ENCODE data around the gene AATF.

The AATF gene

DNA sequence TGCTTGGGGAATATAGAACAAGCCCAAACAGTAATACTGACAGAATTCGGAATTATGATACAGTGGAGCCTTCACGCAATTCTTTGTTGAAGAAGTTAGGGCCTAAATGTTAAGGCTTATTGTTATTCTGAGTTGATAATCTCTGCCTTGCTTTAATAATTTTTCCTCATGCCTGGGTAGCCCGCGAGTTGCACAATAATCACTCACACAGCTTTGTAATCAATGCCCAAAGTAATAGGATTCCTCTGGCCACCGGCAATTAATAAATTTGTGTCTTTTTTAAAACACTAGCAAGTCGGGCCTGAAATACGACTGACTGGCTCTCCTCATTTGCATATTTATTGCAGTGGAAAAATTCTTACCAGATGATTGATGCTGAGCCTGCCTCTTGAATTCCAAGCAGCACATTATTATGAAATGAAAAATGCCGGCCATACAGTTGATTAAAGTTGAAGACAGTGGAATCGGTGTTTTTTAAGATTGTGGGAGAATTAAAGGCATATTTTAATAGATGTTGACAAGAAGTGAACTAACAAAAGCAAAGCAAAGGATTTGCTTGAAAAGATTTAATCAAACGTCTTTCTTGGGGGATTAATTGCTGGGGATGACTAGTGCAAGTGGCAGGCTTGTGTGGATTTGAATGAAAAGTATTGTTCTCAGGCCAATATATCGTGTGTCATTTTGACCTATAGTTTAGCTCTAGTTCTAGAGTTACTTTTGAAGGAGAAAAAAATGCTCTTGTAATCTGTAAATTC, 30.2 kb downstream of the AATF start:
- Histone ChIP-seq H3K27me3 (ENCODE audit: control insufficient read depth, insufficient read depth, low read length) (no peaks in the 10 kb centered on the region), H3K4me3 (ENCODE audit: low read length) (no peak overlapping the region), H3K9ac (ENCODE audit: low read length) (no peak overlapping the region), H3K36me3 (ENCODE audit: control insufficient read depth, insufficient read depth, low read length) (no peaks in the 10 kb centered on the region), H3K4me1 (ENCODE audit: control insufficient read depth, insufficient read depth, low read length) (peaks cover 10% of the 10 kb centered on the region), H3K9me3 (ENCODE audit: control insufficient read depth, low read length) (no peaks in the 10 kb centered on the region)

DNA sequence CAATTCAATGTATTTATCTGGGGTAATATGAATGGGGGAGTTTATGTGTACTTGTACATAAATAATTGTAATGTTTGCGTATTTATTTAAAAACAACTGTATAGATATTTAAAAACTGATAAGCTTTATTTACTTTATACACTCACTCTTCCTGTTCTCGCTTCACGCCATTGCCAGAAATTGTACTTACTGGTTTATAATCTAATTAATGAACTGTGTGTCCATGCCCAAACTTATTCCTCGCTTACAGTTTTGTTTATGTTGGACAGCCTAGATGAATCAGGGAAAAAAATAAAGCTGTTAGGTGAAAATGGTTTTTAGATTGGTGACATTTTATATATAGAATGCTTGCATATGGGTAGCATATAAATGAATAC, 30.8 kb downstream of the AATF start:
- Histone ChIP-seq H3K9ac (ENCODE audit: low read length) (no peak overlapping the region), H3K4me3 (ENCODE audit: low read length) (no peak overlapping the region), H3K36me3 (ENCODE audit: control insufficient read depth, insufficient read depth, low read length) (no peaks in the 10 kb centered on the region), H3K4me1 (ENCODE audit: control insufficient read depth, insufficient read depth, low read length) (peaks cover 10% of the 10 kb centered on the region), H3K9me3 (ENCODE audit: control insufficient read depth, low read length) (no peaks in the 10 kb centered on the region), H3K27me3 (ENCODE audit: control insufficient read depth, insufficient read depth, low read length) (no peaks in the 10 kb centered on the region)

DNA sequence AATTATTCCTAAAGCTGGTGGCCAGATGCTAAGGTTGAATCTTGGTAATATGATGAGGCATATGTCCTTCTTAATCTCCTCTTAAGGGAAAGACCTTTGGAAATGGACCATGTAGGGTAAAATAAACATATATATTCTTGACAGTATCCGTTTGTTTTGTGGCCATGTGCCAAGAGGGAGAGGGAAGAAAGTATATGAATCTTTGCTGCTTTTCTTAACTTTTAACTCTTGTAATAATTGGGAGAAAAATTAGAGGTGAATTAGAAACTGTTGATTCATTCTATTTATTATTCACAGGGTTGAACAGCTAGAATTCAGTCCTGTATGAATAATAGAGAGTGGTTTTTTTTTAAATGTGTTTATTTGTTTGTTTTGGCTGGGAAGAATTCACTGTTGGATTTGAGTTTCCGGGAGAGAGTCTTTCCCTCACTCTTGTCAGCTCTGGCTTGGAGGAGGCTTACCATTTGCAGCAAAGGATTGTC, 31.6 kb downstream of the AATF start:
- Histone ChIP-seq H3K36me3 (ENCODE audit: control insufficient read depth, insufficient read depth, low read length) (no peaks in the 10 kb centered on the region), H3K9ac (ENCODE audit: low read length) (no peak overlapping the region), H3K4me1 (ENCODE audit: control insufficient read depth, insufficient read depth, low read length) (peaks cover 10% of the 10 kb centered on the region), H3K27me3 (ENCODE audit: control insufficient read depth, insufficient read depth, low read length) (no peaks in the 10 kb centered on the region), H3K9me3 (ENCODE audit: control insufficient read depth, low read length) (no peaks in the 10 kb centered on the region), H3K4me3 (ENCODE audit: low read length) (no peak overlapping the region)

- Histone ChIP-seq H3K27me3 (ENCODE audit: control insufficient read depth, insufficient read depth, low read length) (no peaks in the 10 kb centered on the region), H3K9me3 (ENCODE audit: control insufficient read depth, low read length) (no peaks in the 10 kb centered on the region), H3K4me3 (ENCODE audit: low read length) (no peak overlapping the region), H3K4me1 (ENCODE audit: control insufficient read depth, insufficient read depth, low read length) (peaks cover 10% of the 10 kb centered on the region), H3K36me3 (ENCODE audit: control insufficient read depth, insufficient read depth, low read length) (no peaks in the 10 kb centered on the region), H3K9ac (ENCODE audit: low read length) (no peak overlapping the region)
These were observed 34.9 kb downstream of the AATF start for GRCh38 chr17:36983618-36984017.

- Histone ChIP-seq H3K27me3 (ENCODE audit: control insufficient read depth, insufficient read depth, low read length) (no peaks in the 10 kb centered on the region), H3K4me3 (ENCODE audit: low read length) (no peak overlapping the region), H3K36me3 (ENCODE audit: control insufficient read depth, insufficient read depth, low read length) (no peaks in the 10 kb centered on the region), H3K4me1 (ENCODE audit: control insufficient read depth, insufficient read depth, low read length) (no peaks in the 10 kb centered on the region), H3K9ac (ENCODE audit: low read length) (no peak overlapping the region), H3K9me3 (ENCODE audit: control insufficient read depth, low read length) (no peaks in the 10 kb centered on the region)
These were observed 40.4 kb downstream of the AATF start for GRCh38 chr17:36989173-36989572.

- Histone ChIP-seq H3K4me1 (ENCODE audit: control insufficient read depth, insufficient read depth, low read length) (no peaks in the 10 kb centered on the region), H3K36me3 (ENCODE audit: control insufficient read depth, insufficient read depth, low read length) (peaks cover 6% of the 10 kb centered on the region), H3K27me3 (ENCODE audit: control insufficient read depth, insufficient read depth, low read length) (no peaks in the 10 kb centered on the region), H3K9ac (ENCODE audit: low read length) (no peak overlapping the region), H3K4me3 (ENCODE audit: low read length) (no peak overlapping the region), H3K9me3 (ENCODE audit: control insufficient read depth, low read length) (no peaks in the 10 kb centered on the region)
These were observed 43.9 kb downstream of the AATF start for GRCh38 chr17:36992701-36993100.

DNA sequence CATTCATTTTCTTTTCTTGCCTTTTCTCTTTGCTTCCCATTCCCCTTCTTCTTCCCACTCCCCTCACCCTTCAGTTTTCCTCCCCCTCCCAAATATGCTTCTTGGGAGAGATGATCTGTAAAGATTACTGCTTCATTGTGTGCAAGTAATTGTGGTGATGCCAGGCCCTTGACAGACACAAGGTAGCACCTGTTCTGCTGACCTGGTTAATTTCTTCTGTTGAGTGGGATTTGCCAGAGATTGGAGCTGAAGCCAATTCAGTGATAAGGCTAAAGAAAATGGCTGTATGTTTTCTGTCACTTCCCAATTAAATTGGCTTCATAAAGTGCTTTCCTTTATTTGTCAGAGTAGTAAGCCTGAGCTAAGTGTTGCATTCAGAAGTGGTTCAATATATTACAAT, 44.5 kb downstream of the AATF start:
- Histone ChIP-seq H3K4me1 (ENCODE audit: control insufficient read depth, insufficient read depth, low read length) (no peaks in the 10 kb centered on the region), H3K36me3 (ENCODE audit: control insufficient read depth, insufficient read depth, low read length) (peaks cover 6% of the 10 kb centered on the region), H3K9ac (ENCODE audit: low read length) (no peak overlapping the region), H3K4me3 (ENCODE audit: low read length) (no peak overlapping the region), H3K27me3 (ENCODE audit: control insufficient read depth, insufficient read depth, low read length) (no peaks in the 10 kb centered on the region), H3K9me3 (ENCODE audit: control insufficient read depth, low read length) (no peaks in the 10 kb centered on the region)

DNA sequence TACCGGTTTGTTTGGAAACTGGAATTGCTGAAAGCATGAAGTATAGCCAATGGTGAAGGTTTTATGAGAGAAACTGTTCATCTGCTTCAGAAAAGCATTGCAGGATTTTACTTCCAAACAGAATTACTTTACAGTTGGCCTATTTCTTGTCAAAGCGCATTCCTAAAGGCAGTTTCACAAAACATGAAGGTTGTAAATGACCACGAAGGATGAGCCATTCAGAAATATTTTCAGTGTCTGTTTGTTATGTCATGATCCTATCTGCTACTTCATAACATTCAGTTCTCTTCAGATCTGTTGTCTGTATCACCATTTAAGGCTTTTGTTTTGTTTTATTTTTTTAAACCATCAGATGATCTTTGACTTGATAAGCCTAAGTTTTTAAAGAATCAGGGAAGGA, 45.7 kb downstream of the AATF start:
- H3K4me3 ChIP-seq (ENCODE audit: low read length) = no peak overlapping the region
- no peaks in the 10 kb centered on the region for H3K4me1 ChIP-seq (ENCODE audit: control insufficient read depth, insufficient read depth, low read length)
- H3K9me3 ChIP-seq (ENCODE audit: control insufficient read depth, low read length) = no peaks in the 10 kb centered on the region
- H3K36me3 ChIP-seq (ENCODE audit: control insufficient read depth, insufficient read depth, low read length) = peaks cover 6% of the 10 kb centered on the region
- no peaks in the 10 kb centered on the region for H3K27me3 ChIP-seq (ENCODE audit: control insufficient read depth, insufficient read depth, low read length)
- no peak overlapping the region for H3K9ac ChIP-seq (ENCODE audit: low read length)

DNA sequence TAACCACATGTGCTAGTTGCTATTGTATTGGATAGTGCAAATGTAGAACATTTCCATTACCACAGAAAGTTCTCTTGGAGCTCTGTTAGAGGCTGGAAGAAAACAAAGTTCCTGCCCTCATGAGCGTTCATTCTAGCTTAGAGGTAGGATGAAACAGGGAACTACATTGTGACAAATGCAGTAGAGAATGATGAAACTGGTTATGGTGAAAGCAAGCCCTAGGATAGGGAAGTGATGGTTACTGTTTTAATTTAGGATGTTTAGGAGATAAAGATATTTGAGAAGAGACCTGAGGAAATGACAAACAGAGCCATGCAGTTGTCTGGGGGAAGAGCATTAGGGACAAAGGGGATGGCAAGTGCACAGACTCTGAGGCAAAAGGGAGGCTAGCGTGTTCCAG, 50.7 kb downstream of the AATF start:
- no peaks in the 10 kb centered on the region for H3K9me3 ChIP-seq (ENCODE audit: control insufficient read depth, low read length)
- no peak overlapping the region for H3K9ac ChIP-seq (ENCODE audit: low read length)
- no peaks in the 10 kb centered on the region for H3K4me1 ChIP-seq (ENCODE audit: control insufficient read depth, insufficient read depth, low read length)
- no peak overlapping the region for H3K4me3 ChIP-seq (ENCODE audit: low read length)
- H3K36me3 ChIP-seq (ENCODE audit: control insufficient read depth, insufficient read depth, low read length) = peaks cover 3% of the 10 kb centered on the region
- no peaks in the 10 kb centered on the region for H3K27me3 ChIP-seq (ENCODE audit: control insufficient read depth, insufficient read depth, low read length)

GRCh38 chr17:37016780-37017179, 68.0 kb downstream of the AATF start:
- Histone ChIP-seq H3K4me3 (ENCODE audit: low read length) (no peak overlapping the region), H3K27me3 (ENCODE audit: control insufficient read depth, insufficient read depth, low read length) (no peaks in the 10 kb centered on the region), H3K9me3 (ENCODE audit: control insufficient read depth, low read length) (no peaks in the 10 kb centered on the region), H3K4me1 (ENCODE audit: control insufficient read depth, insufficient read depth, low read length) (no peaks in the 10 kb centered on the region), H3K36me3 (ENCODE audit: control insufficient read depth, insufficient read depth, low read length) (no peaks in the 10 kb centered on the region), H3K9ac (ENCODE audit: low read length) (no peak overlapping the region)

DNA sequence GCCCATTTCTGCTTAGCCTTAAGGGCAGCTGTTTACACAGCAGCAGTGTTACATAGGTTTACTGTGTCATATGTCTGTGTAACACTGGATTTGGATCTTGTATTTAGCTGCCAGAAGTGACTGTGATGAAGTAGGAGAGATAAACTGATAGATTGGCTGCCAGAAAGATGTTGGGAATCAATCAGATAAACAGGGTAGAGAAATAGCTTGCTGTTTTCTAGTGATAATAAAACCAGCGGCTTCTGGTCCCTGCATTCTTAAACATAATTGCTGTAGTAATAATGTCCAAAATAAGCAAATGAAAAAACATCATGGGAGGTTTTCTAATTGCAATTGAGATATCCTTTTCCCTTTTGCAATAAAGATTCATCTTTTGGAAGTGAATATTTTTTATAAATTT, 68.7 kb downstream of the AATF start:
- H3K4me3 ChIP-seq (ENCODE audit: low read length) = no peak overlapping the region
- no peaks in the 10 kb centered on the region for H3K9me3 ChIP-seq (ENCODE audit: control insufficient read depth, low read length)
- H3K4me1 ChIP-seq (ENCODE audit: control insufficient read depth, insufficient read depth, low read length) = no peaks in the 10 kb centered on the region
- no peaks in the 10 kb centered on the region for H3K36me3 ChIP-seq (ENCODE audit: control insufficient read depth, insufficient read depth, low read length)
- H3K9ac ChIP-seq (ENCODE audit: low read length) = no peak overlapping the region
- no peaks in the 10 kb centered on the region for H3K27me3 ChIP-seq (ENCODE audit: control insufficient read depth, insufficient read depth, low read length)

DNA sequence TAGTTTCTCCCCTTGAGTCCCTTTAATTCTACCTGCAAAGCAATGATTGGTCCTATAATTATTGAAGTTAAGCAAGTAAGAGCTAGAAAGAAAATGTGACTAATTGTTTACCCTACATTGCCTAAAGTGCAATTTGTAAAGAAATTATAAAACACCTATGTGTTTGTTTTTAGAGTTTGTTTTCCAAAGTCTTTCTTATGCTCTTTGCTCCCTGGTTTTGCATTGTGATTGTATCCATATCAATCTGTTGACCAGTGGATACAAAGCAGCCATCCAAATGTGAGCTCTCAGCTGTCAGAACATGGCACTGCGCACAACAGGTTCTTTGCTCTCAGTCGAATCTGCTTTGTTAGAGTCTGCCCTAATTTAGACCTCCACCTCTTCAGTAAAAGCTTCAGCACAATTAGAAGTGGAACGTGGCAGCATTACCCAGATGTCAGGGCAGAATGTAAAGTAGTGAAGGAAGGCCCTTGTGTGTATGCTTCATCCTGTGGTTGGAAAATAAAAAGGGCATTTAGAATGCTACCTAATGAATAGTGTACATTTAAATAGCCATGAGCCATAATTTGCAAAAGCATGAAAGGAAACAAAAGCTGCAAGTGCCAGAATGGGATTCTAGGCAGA, 70.5 kb downstream of the AATF start:
- Histone ChIP-seq H3K9ac (ENCODE audit: low read length) (no peak overlapping the region), H3K9me3 (ENCODE audit: control insufficient read depth, low read length) (no peaks in the 10 kb centered on the region), H3K36me3 (ENCODE audit: control insufficient read depth, insufficient read depth, low read length) (no peaks in the 10 kb centered on the region), H3K27me3 (ENCODE audit: control insufficient read depth, insufficient read depth, low read length) (no peaks in the 10 kb centered on the region), H3K4me1 (ENCODE audit: control insufficient read depth, insufficient read depth, low read length) (no peaks in the 10 kb centered on the region), H3K4me3 (ENCODE audit: low read length) (no peak overlapping the region)
